Measurements from ENCODE around the gene CBX1.

DNA sequence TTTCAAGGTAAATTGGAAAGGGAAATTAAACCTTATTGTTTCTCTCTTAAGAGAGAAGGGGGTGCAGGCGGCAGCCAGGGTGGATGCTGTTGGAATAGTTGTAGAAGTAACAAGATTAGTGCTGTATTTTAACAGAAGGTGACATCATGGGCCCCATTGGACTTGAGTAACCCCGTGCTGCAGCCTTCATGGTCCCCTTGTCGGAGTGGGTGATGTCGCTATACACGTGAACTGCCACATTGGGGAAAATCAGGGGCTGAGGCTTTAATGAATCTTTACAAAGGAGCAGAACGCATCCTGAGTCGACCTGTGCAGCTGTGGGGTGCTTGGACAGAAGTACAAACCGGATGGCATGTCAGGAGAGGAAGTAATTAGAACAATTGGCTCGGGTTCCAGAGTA is 9.5 kb upstream of the CBX1 start:
- TF ChIP-seq GATA2 (IDR thresholded peaks at IDR 0.05; ENCODE audit: low read depth, low read length) (no peak), GATA3 (IDR thresholded peaks at IDR 0.05; ENCODE audit: low read depth, low read length) (no peak)

All from SH-SY5Y (cell line).